Hepatocyte (in vitro differentiated cells): ENCODE measurements around the gene HARS2.

ENCODE experiments used
- EZH2 ChIP-seq: fragments of 200-600 bp; sonication (generic); IDR thresholded peaks from 2 replicates; pipeline ENCODE4 v1.6.1; 2016; ENCODE audit warnings: antibody characterized with exemption, mild to moderate bottlenecking, borderline replicate concordance
- TF ChIP-seq, protein P1 (sequence below): fragments of 200-600 bp; sonication (generic); IDR thresholded peaks from 2 replicates; pipeline ENCODE4 v1.5.1; 2016; ENCODE audit warnings: antibody characterized with exemption, mild to moderate bottlenecking; ENCODE audit not compliant: poor library complexity

DNA sequence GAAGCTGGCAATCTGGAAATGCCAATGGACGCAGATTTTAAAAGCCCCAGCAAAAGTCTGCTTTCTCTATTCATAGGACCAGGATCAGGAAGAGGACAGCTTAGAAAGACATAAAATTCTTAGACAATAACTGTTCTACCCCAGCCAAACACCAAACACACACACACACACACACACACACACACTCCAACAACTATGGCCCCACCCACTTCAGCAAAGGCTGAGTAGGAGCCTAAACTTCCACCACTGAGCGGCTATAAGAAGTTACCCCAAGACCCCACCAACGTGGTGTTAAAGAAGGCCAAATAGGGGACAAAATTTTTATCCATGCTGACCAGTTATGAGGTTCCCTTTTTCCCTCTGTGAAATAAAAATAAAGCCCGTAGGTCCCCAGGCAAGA, 41.8 kb downstream of the HARS2 start:
- TF ChIP-seq, protein P1, sequence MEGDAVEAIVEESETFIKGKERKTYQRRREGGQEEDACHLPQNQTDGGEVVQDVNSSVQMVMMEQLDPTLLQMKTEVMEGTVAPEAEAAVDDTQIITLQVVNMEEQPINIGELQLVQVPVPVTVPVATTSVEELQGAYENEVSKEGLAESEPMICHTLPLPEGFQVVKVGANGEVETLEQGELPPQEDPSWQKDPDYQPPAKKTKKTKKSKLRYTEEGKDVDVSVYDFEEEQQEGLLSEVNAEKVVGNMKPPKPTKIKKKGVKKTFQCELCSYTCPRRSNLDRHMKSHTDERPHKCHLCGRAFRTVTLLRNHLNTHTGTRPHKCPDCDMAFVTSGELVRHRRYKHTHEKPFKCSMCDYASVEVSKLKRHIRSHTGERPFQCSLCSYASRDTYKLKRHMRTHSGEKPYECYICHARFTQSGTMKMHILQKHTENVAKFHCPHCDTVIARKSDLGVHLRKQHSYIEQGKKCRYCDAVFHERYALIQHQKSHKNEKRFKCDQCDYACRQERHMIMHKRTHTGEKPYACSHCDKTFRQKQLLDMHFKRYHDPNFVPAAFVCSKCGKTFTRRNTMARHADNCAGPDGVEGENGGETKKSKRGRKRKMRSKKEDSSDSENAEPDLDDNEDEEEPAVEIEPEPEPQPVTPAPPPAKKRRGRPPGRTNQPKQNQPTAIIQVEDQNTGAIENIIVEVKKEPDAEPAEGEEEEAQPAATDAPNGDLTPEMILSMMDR, result no peak
- no peak for TF ChIP-seq EZH2
